ENCODE measurements around the gene PTPRR. TPM values are rescaled to one million over a fixed set of nuclear protein-coding genes. Genes with fewer than 3 reads are reported as not detected.

The PTPRR gene
- polyA plus RNA-seq, 4 donors = 0.64 to 0.82 (median 0.73) TPM

- no peak for DNase-seq (ENCODE audit: low read depth in 4 of 4, low spot score in 2 of 4)
These were observed 303.1 kb downstream of the PTPRR start for GRCh38 chr12:70617450-70617849.

GRCh38 chr12:70615174-70615866, 305.2 kb downstream of the PTPRR start:
- no peak for DNase-seq (ENCODE audit: low read depth in 4 of 4, low spot score in 2 of 4)

GRCh38 chr12:70609739-70610491, 310.6 kb downstream of the PTPRR start:
- DNase-seq (ENCODE audit: low read depth in 4 of 4, low spot score in 2 of 4) = no peak

GRCh38 chr12:70609203-70609602, 311.3 kb downstream of the PTPRR start:
- no peak for DNase-seq (ENCODE audit: low read depth in 4 of 4, low spot score in 2 of 4)

GRCh38 chr12:70608184-70608583, 312.4 kb downstream of the PTPRR start:
- no peak for DNase-seq (ENCODE audit: low read depth in 4 of 4, low spot score in 2 of 4)

GRCh38 chr12:70607107-70607506, 313.4 kb downstream of the PTPRR start:
- no peak for DNase-seq (ENCODE audit: low read depth in 4 of 4, low spot score in 2 of 4)

- DNase-seq (ENCODE audit: low read depth in 4 of 4, low spot score in 2 of 4) = no peak
These were observed 314.6 kb downstream of the PTPRR start for GRCh38 chr12:70605976-70606375.

- no peak for DNase-seq (ENCODE audit: low read depth in 4 of 4, low spot score in 2 of 4)
These were observed 315.9 kb downstream of the PTPRR start for GRCh38 chr12:70604662-70605061.

GRCh38 chr12:70603044-70603443, 317.5 kb downstream of the PTPRR start:
- DNase-seq (ENCODE audit: low read depth in 4 of 4, low spot score in 2 of 4) = no peak

- DNase-seq (ENCODE audit: low read depth in 4 of 4, low spot score in 2 of 4) = no peak
These were observed 321.9 kb downstream of the PTPRR start for GRCh38 chr12:70598467-70599193.

GRCh38 chr12:70592664-70593063, 327.9 kb downstream of the PTPRR start:
- DNase-seq (ENCODE audit: low read depth in 4 of 4, low spot score in 2 of 4) = no peak

GRCh38 chr12:70590549-70591226, 329.9 kb downstream of the PTPRR start:
- no peak for DNase-seq (ENCODE audit: low read depth in 4 of 4, low spot score in 2 of 4)

GRCh38 chr12:70590051-70590450, 330.5 kb downstream of the PTPRR start:
- no peak for DNase-seq (ENCODE audit: low read depth in 4 of 4, low spot score in 2 of 4)

Other genes starting within 250 kb of the PTPRR start
- 10 to 100 TPM; 22.6 to 39.9 (median 32.8) TPM for gene TSPAN8, start 237.3 kb upstream of the PTPRR start, polyA plus RNA-seq (ENCODE audit: insufficient read length in 4 of 4)